T-cell (primary cell): ENCODE results near the gene EIF2S1. TPM values are rescaled to one million over a fixed set of nuclear protein-coding genes. Genes with fewer than 3 reads are reported as not detected.
A peak's percentile ranks its signal among the peaks of the same experiment; 100 is the strongest.

ENCODE experiments used
- ATAC-seq, 4 experiments: fragments of 200-7000 bp in 3 of 4; fragments of 150-1000 bp in 1 of 4; cut with Tn5 transposase; replicated peaks in 1 of 4; 1 replicate in 3 of 4; 2 replicates in 1 of 4; pipeline ENCODE4 v1.10.0; 2021; ENCODE audit warnings: moderate library complexity in 3 of 4, mild to moderate bottlenecking in 2 of 4, moderate number of reproducible peaks in 1 of 4
- CTCF ChIA-PET, 2 donors: fragments of 300-600 bp; sonication (Branson Sonifier 250); formaldehyde crosslinking; loops; one replicate each; lab custom pipeline; 2022; ENCODE audit warnings: antibody characterized with exemption in 2 of 2; lab: Charles Lee
- POLR2A ChIA-PET, 2 donors: fragments of 300-600 bp; sonication (Branson Sonifier 250); formaldehyde crosslinking; loops; one replicate each; lab custom pipeline; 2022; ENCODE audit warnings: antibody characterized with exemption in 2 of 2; lab: Charles Lee
- DNase-seq, 35 experiments: peaks; one replicate each; pipeline versions ENCODE4 v3.0.0 to v3.0.0-alpha.2; 2013 to 2023
- H3K27ac ChIP-seq: one replicate; pipeline ENCODE4 v1.5.1; 2013; ENCODE audit warnings: low read length
- H3K27me3 ChIP-seq, 2 experiments: replicated peaks in 1 of 2; 1 replicate in 1 of 2; 2 replicates in 1 of 2; pipeline versions ENCODE4 v1.6.1 to v1.7.0; 2013; ENCODE audit warnings: low read length in 1 of 2, mixed read lengths in 1 of 2; ENCODE audit not compliant: control insufficient read depth in 2 of 2, insufficient read depth in 2 of 2; ENCODE audit errors: extremely low read depth in 1 of 2
- H3K36me3 ChIP-seq, 2 donors: 1 replicate in 1 of 2; 2 replicates in 1 of 2; pipeline versions ENCODE4 v1.6.1 to v1.7.0; 2013; ENCODE audit warnings: low read length in 1 of 2; ENCODE audit not compliant: control insufficient read depth in 2 of 2, insufficient read depth in 1 of 2; ENCODE audit errors: extremely low read depth in 1 of 2
- H3K4me1 ChIP-seq, 2 experiments: 1 replicate in 1 of 2; 2 replicates in 1 of 2; pipeline versions ENCODE4 v1.6.1 to v1.7.0; 2013; ENCODE audit warnings: low read length in 2 of 2, mixed read lengths in 1 of 2; ENCODE audit not compliant: insufficient read depth in 2 of 2, control insufficient read depth in 1 of 2; ENCODE audit errors: extremely low read depth in 1 of 2
- H3K4me3 ChIP-seq, 2 donors: 1 replicate in 1 of 2; 2 replicates in 1 of 2; pipeline versions ENCODE4 v1.5.1 to v1.7.0; 2013; ENCODE audit warnings: mild to moderate bottlenecking in 2 of 2, low read length in 1 of 2, moderate library complexity in 1 of 2; ENCODE audit not compliant: control insufficient read depth in 1 of 2; ENCODE audit errors: extremely low read depth in 1 of 2
- H3K9me3 ChIP-seq: 2 replicates; pipeline ENCODE4 v1.7.0; 2013
- H3K27ac Mint-ChIP-seq, 2 donors: one replicate each; pipeline ENCODE4 v1.8.0; 2020 to 2021; ENCODE audit warnings: mild to moderate bottlenecking in 2 of 2, mixed read lengths in 2 of 2
- H3K27me3 Mint-ChIP-seq, 2 donors: one replicate each; pipeline ENCODE4 v1.8.0; 2021 to 2022; ENCODE audit warnings: mixed read lengths in 2 of 2
- H3K36me3 Mint-ChIP-seq: one replicate; pipeline ENCODE4 v1.8.0; 2021; ENCODE audit warnings: mixed read lengths
- H3K4me1 Mint-ChIP-seq, 3 donors: one replicate each; pipeline ENCODE4 v1.8.0; 2020 to 2022; ENCODE audit warnings: mixed read lengths in 3 of 3, mild to moderate bottlenecking in 1 of 3
- H3K4me3 Mint-ChIP-seq, 3 donors: one replicate each; pipeline ENCODE4 v1.8.0; 2020 to 2022; ENCODE audit warnings: mild to moderate bottlenecking in 3 of 3, mixed read lengths in 3 of 3, moderate library complexity in 3 of 3
- H3K9me3 Mint-ChIP-seq, 3 donors: one replicate each; pipeline ENCODE4 v1.8.0; 2020 to 2022; ENCODE audit warnings: mixed read lengths in 3 of 3
- WGBS: methylation state at CpG from one replicate; pipeline ENCODE4 v1.1.5; 2013; ENCODE audit warnings: missing lambda C conversion rate; ENCODE audit not compliant: insufficient coverage; 5-methylcytosine and 5-hydroxymethylcytosine counted together
- total RNA-seq, 35 experiments: library from RNA in 6 of 35; stranded (reverse) in 6 of 35; fragments of 120-200 nt in 1 of 35; gene quantifications; one replicate each; pipeline versions ENCODE4 v1.2.1 to v1.2.4 and lab custom pipeline; 2013 to 2026

Gene EIF2S1
- total RNA-seq, 5 donors from 2014 or later (not counting 1 experiment from before 2014, with no cell fraction given), result 38.8 to 66.0 (median 57.0) TPM

GRCh38 chr14:67365476-67365875, 5.3 kb downstream of the EIF2S1 start:
- Mint-ChIP-seq H3K9me3 (no peaks in the 10 kb centered on the region), H3K27ac (no peak overlapping the region), H3K27me3 (no peaks in the 10 kb centered on the region), H3K4me3 (no peak overlapping the region), H3K4me1 (peaks cover 62 to 68% (median 64%) of the 10 kb centered on the region in 3 donors), H3K36me3 (peaks cover 37% of the 10 kb centered on the region)
- Histone ChIP-seq H3K4me1 (peaks cover 20 to 25% of the 10 kb centered on the region in 2 experiments), H3K27ac (no peak overlapping the region), H3K27me3 (no peaks in the 10 kb centered on the region), H3K36me3 (peaks cover 24 to 52% of the 10 kb centered on the region in 2 donors), H3K4me3 (no peak overlapping the region), H3K9me3 (no peaks in the 10 kb centered on the region)
- no CpG with 5 or more reads among the region's 4 CpGs for WGBS
- DNase-seq, result no peak
- POLR2A ChIA-PET, result no interaction called here
- CTCF ChIA-PET, result interaction anchor here in 1 of 2 donors (0.7 to 1.0 kb wide), 3 partner anchors 10 to 15 kb away, joined by 3 to 4 read pairs (median 3); no protein-coding TSS in a partner anchor
- no peak for ATAC-seq

GRCh38 chr14:67370830-67371229, 10.7 kb downstream of the EIF2S1 start:
- Mint-ChIP-seq H3K4me1 (peaks cover 45 to 50% (median 46%) of the 10 kb centered on the region in 3 donors), H3K27me3 (no peaks in the 10 kb centered on the region), H3K27ac (peak overlapping the region; percentile 18 to 55), H3K9me3 (no peaks in the 10 kb centered on the region), H3K36me3 (peaks cover 44% of the 10 kb centered on the region), H3K4me3 (no peak overlapping the region)
- ChIA-PET CTCF (no interaction called here), POLR2A (no interaction called here)
- DNase-seq (no peak), ATAC-seq (no peak)
- H3K36me3 ChIP-seq, result peaks cover 19 to 69% of the 10 kb centered on the region in 2 donors
- H3K27ac ChIP-seq, result no peak overlapping the region
- H3K27me3 ChIP-seq, result no peaks in the 10 kb centered on the region
- WGBS, result no CpG with 5 or more reads among the region's 5 CpGs
- H3K9me3 ChIP-seq, result no peaks in the 10 kb centered on the region
- H3K4me1 ChIP-seq, result peaks cover 0 to 14% of the 10 kb centered on the region in 2 experiments
- H3K4me3 ChIP-seq, result no peak overlapping the region

GRCh38 chr14:67371247-67372148, 11.4 kb downstream of the EIF2S1 start:
- no peak for DNase-seq
- no peaks in the 10 kb centered on the region for H3K27me3 Mint-ChIP-seq
- H3K4me3 Mint-ChIP-seq, result no peak overlapping the region
- Histone ChIP-seq H3K4me3 (no peak overlapping the region), H3K4me1 (peaks cover 0 to 12% of the 10 kb centered on the region in 2 experiments), H3K27ac (no peak overlapping the region), H3K36me3 (peaks cover 19 to 68% of the 10 kb centered on the region in 2 donors), H3K27me3 (no peaks in the 10 kb centered on the region), H3K9me3 (no peaks in the 10 kb centered on the region)
- H3K27ac Mint-ChIP-seq, result no peak overlapping the region
- POLR2A ChIA-PET, result interaction anchor here in 1 of 2 donors (0.6 kb wide), 1 partner anchor 300 kb away, joined by 3 read pairs; no protein-coding TSS in a partner anchor
- H3K4me1 Mint-ChIP-seq, result peaks cover 42 to 47% (median 43%) of the 10 kb centered on the region in 3 donors
- no peaks in the 10 kb centered on the region for H3K9me3 Mint-ChIP-seq
- CTCF ChIA-PET, result no interaction called here
- WGBS, result 100% methylated on average over 1 of the region's 4 CpGs
- no peak for ATAC-seq
- peaks cover 44% of the 10 kb centered on the region for H3K36me3 Mint-ChIP-seq

- Mint-ChIP-seq H3K27ac (peak overlapping the region in 1 of 2 donors; percentile 34), H3K27me3 (no peaks in the 10 kb centered on the region), H3K9me3 (no peaks in the 10 kb centered on the region), H3K4me3 (no peak overlapping the region), H3K4me1 (peaks cover 43 to 46% (median 44%) of the 10 kb centered on the region in 3 donors), H3K36me3 (peaks cover 47% of the 10 kb centered on the region)
- Histone ChIP-seq H3K36me3 (peaks cover 8 to 70% of the 10 kb centered on the region in 2 donors), H3K27me3 (no peaks in the 10 kb centered on the region), H3K27ac (no peak overlapping the region), H3K9me3 (no peaks in the 10 kb centered on the region), H3K4me1 (peaks cover 0 to 7% of the 10 kb centered on the region in 2 experiments), H3K4me3 (no peak overlapping the region)
- ATAC-seq, result no peak
- CTCF ChIA-PET, result no interaction called here
- POLR2A ChIA-PET, result no interaction called here
- no CpG with 5 or more reads among the region's 1 CpG for WGBS
- no peak for DNase-seq
Observed at GRCh38 chr14:67372833-67373232, 12.7 kb downstream of the EIF2S1 start.

- WGBS, result 68% methylated on average over 2 of the region's 2 CpGs
- ATAC-seq (no peak), DNase-seq (no peak)
- Mint-ChIP-seq H3K36me3 (peaks cover 43% of the 10 kb centered on the region), H3K27me3 (no peaks in the 10 kb centered on the region), H3K27ac (peak overlapping the region; percentile 50 to 71), H3K9me3 (no peaks in the 10 kb centered on the region), H3K4me1 (peaks cover 39 to 46% (median 40%) of the 10 kb centered on the region in 3 donors), H3K4me3 (no peak overlapping the region)
- no peak overlapping the region for H3K27ac ChIP-seq
- H3K36me3 ChIP-seq, result peaks cover 3 to 67% of the 10 kb centered on the region in 2 donors
- POLR2A ChIA-PET, result no interaction called here
- H3K4me3 ChIP-seq, result no peak overlapping the region
- no peaks in the 10 kb centered on the region for H3K9me3 ChIP-seq
- no peaks in the 10 kb centered on the region for H3K27me3 ChIP-seq
- H3K4me1 ChIP-seq, result peaks cover 0 to 3% of the 10 kb centered on the region in 2 experiments
- CTCF ChIA-PET, result no interaction called here
Observed at GRCh38 chr14:67373347-67373746, 13.2 kb downstream of the EIF2S1 start.

GRCh38 chr14:67377916-67378315, 17.8 kb downstream of the EIF2S1 start:
- Mint-ChIP-seq H3K27me3 (no peaks in the 10 kb centered on the region), H3K4me1 (peaks cover 16 to 19% (median 16%) of the 10 kb centered on the region in 3 donors), H3K27ac (no peak overlapping the region), H3K9me3 (no peaks in the 10 kb centered on the region), H3K36me3 (peaks cover 63% of the 10 kb centered on the region), H3K4me3 (no peak overlapping the region)
- POLR2A ChIA-PET, result no interaction called here
- H3K4me1 ChIP-seq, result no peaks in the 10 kb centered on the region
- no peaks in the 10 kb centered on the region for H3K9me3 ChIP-seq
- CTCF ChIA-PET, result interaction anchor here in 1 of 2 donors (0.7 kb wide), 1 partner anchor 1780 kb away, joined by 3 read pairs; no protein-coding TSS in a partner anchor
- no peaks in the 10 kb centered on the region for H3K27me3 ChIP-seq
- no peak overlapping the region for H3K27ac ChIP-seq
- no peak for ATAC-seq
- H3K36me3 ChIP-seq, result peaks cover 0 to 78% of the 10 kb centered on the region in 2 donors
- H3K4me3 ChIP-seq, result no peak overlapping the region
- DNase-seq, result no peak
